H1 (cell line): ENCODE data around the gene NQO2. TPM values are rescaled to one million over a fixed set of nuclear protein-coding genes. Genes with fewer than 3 reads are reported as not detected.

Experiments
- CTCF ChIA-PET: fragments of 300-600 bp; sonication (Branson Sonifier 250); formaldehyde crosslinking; loops from one replicate; lab custom pipeline; 2021; ENCODE audit not compliant: partially characterized antibody; lab: Charles Lee
- POLR2A ChIA-PET: fragments of 300-600 bp; sonication (Branson Sonifier 250); formaldehyde crosslinking; loops from one replicate; lab custom pipeline; 2021; ENCODE audit warnings: inconsistent platforms; ENCODE audit not compliant: partially characterized antibody; lab: Charles Lee
- DNase-seq, 2 experiments: peaks; one replicate each; pipeline versions ENCODE4 v3.0.0 to v3.0.0-alpha.2; 2010 to 2022; ENCODE audit warnings: low spot score in 2 of 2, low read depth in 1 of 2, mixed read lengths in 1 of 2
- FAIRE-seq: peaks from 2 replicates; lab custom pipeline; 2011; peaks lifted over from hg19 to GRCh38; lab: Jason Lieb, UNC
- H2AFZ ChIP-seq: 2 replicates; pipeline ENCODE4 v1.8.1; 2012; ENCODE audit warnings: low read length, inconsistent platforms
- H2AK5ac ChIP-seq: 2 replicates; pipeline ENCODE4 v1.6.1; 2013; ENCODE audit warnings: low read depth, low read length
- H2BK120ac ChIP-seq: replicated peaks from 2 replicates; pipeline ENCODE3; 2013; ENCODE audit warnings: low read depth, low read length, inconsistent platforms
- H2BK12ac ChIP-seq: 2 replicates; pipeline ENCODE4 v1.6.1; 2013; ENCODE audit warnings: low read depth, low read length
- H2BK15ac ChIP-seq: 2 replicates; pipeline ENCODE4 v1.6.1; 2013; ENCODE audit warnings: low read length
- H2BK20ac ChIP-seq: 2 replicates; pipeline ENCODE4 v1.6.1; 2013; ENCODE audit warnings: low read length
- H2BK5ac ChIP-seq: 2 replicates; pipeline ENCODE4 v1.6.1; 2013; ENCODE audit warnings: low read depth, low read length
- H3K14ac ChIP-seq: 2 replicates; pipeline ENCODE4 v1.6.1; 2013; ENCODE audit warnings: inconsistent platforms; ENCODE audit not compliant: insufficient read length
- H3K18ac ChIP-seq: 2 replicates; pipeline ENCODE4 v1.6.1; 2013; ENCODE audit warnings: low read length; ENCODE audit errors: extremely low read depth
- H3K23ac ChIP-seq: 2 replicates; pipeline ENCODE4 v1.6.1; 2013; ENCODE audit warnings: inconsistent platforms; ENCODE audit not compliant: insufficient read length
- H3K23me2 ChIP-seq: 2 replicates; pipeline ENCODE4 v1.6.1; 2013; ENCODE audit warnings: low read depth, low read length
- H3K27ac ChIP-seq: 2 replicates; pipeline ENCODE4 v1.6.1; 2011; ENCODE audit warnings: low read depth, low read length, inconsistent platforms
- H3K27me3 ChIP-seq, 4 experiments: replicated peaks in 1 of 4; 1 replicate in 1 of 4; 2 replicates in 3 of 4; pipeline versions ENCODE4 v1.6.1 to v1.8.1; 2011 to 2013; ENCODE audit warnings: low read length in 3 of 4, mild to moderate bottlenecking in 3 of 4, inconsistent platforms in 2 of 4, mixed read lengths in 2 of 4, moderate library complexity in 1 of 4; ENCODE audit not compliant: control insufficient read depth in 3 of 4, insufficient read depth in 3 of 4; ENCODE audit errors: extremely low read depth in 1 of 4
- H3K36me3 ChIP-seq, 4 experiments: 2 replicates each; pipeline versions ENCODE4 v1.6.1 to v1.8.1; 2011 to 2013; ENCODE audit warnings: mild to moderate bottlenecking in 4 of 4, low read length in 3 of 4, moderate library complexity in 2 of 4, control low read depth in 1 of 4, inconsistent platforms in 1 of 4; ENCODE audit not compliant: insufficient read depth in 4 of 4, control insufficient read depth in 2 of 4
- H3K4ac ChIP-seq: replicated peaks from 2 replicates; pipeline ENCODE3; 2013; ENCODE audit warnings: low read length, low read depth, mixed read lengths, inconsistent platforms; ENCODE audit not compliant: insufficient read length
- H3K4me1 ChIP-seq, 4 experiments: replicated peaks in 1 of 4; 1 replicate in 1 of 4; 2 replicates in 3 of 4; pipeline versions ENCODE4 v1.6.1 to v1.8.1; 2011 to 2013; ENCODE audit warnings: low read length in 3 of 4, inconsistent platforms in 2 of 4, mixed read lengths in 1 of 4; ENCODE audit not compliant: insufficient read depth in 4 of 4, control insufficient read depth in 3 of 4
- H3K4me2 ChIP-seq, 2 experiments: 2 replicates each; pipeline versions ENCODE4 v1.6.1 to v1.8.1; 2011 to 2013; ENCODE audit warnings: low read depth in 2 of 2, low read length in 2 of 2, control low read depth in 1 of 2, inconsistent platforms in 1 of 2, mild to moderate bottlenecking in 1 of 2; ENCODE audit not compliant: insufficient read depth in 1 of 2
- H3K4me3 ChIP-seq, 4 experiments: fragments of 200-600, 300-600 bp in 1 of 4; sonication (generic), shearing (Covaris generic), sonication (Bioruptor Twin) in 1 of 4; 2 replicates each; pipeline versions ENCODE4 v1.5.1 to v1.8.1; 2011 to 2016; ENCODE audit warnings: low read length in 4 of 4, low read depth in 3 of 4, control low read depth in 2 of 4, inconsistent platforms in 2 of 4, mild to moderate bottlenecking in 2 of 4, mixed read lengths in 1 of 4, moderate library complexity in 1 of 4; ENCODE audit not compliant: insufficient read depth in 2 of 4; ENCODE audit errors: extremely low read depth in 1 of 4
- H3K56ac ChIP-seq: replicated peaks from 2 replicates; pipeline ENCODE3; 2013; ENCODE audit warnings: low read depth, mild to moderate bottlenecking, mixed read lengths, low read length, inconsistent platforms; ENCODE audit not compliant: insufficient read length
- H3K79me1 ChIP-seq: 2 replicates; pipeline ENCODE4 v1.6.1; 2013; ENCODE audit warnings: low read depth, low read length, control low read depth
- H3K79me2 ChIP-seq, 2 experiments: 2 replicates each; pipeline versions ENCODE4 v1.6.1 to v1.8.1; 2012 to 2013; ENCODE audit warnings: low read length in 2 of 2, mild to moderate bottlenecking in 2 of 2, inconsistent platforms in 1 of 2; ENCODE audit not compliant: insufficient read depth in 2 of 2, control insufficient read depth in 1 of 2
- H3K9ac ChIP-seq, 4 experiments: replicated peaks in 1 of 4; 1 replicate in 1 of 4; 2 replicates in 3 of 4; pipeline versions ENCODE4 v1.6.1 to v1.8.1; 2011 to 2013; ENCODE audit warnings: low read depth in 3 of 4, low read length in 3 of 4, control low read depth in 2 of 4, mild to moderate bottlenecking in 2 of 4, moderate library complexity in 2 of 4, inconsistent platforms in 1 of 4; ENCODE audit errors: extremely low read depth in 1 of 4
- H3K9me3 ChIP-seq, 2 experiments: 2 replicates each; pipeline versions ENCODE4 v1.6.1 to v1.8.1; 2012 to 2013; ENCODE audit warnings: mild to moderate bottlenecking in 2 of 2, moderate library complexity in 2 of 2, control low read depth in 1 of 2, inconsistent platforms in 1 of 2, low read depth in 1 of 2, low read length in 1 of 2, mixed read lengths in 1 of 2; ENCODE audit not compliant: insufficient read depth in 2 of 2
- H4K20me1 ChIP-seq, 2 experiments: replicated peaks in 1 of 2; 2 replicates each; pipeline versions ENCODE3 to v1.8.1; 2011 to 2013; ENCODE audit warnings: inconsistent platforms in 2 of 2, low read length in 2 of 2, mild to moderate bottlenecking in 1 of 2; ENCODE audit not compliant: insufficient read depth in 2 of 2, control insufficient read depth in 1 of 2
- H4K5ac ChIP-seq: 2 replicates; pipeline ENCODE4 v1.6.1; 2013; ENCODE audit warnings: low read length, low read depth, mixed read lengths, inconsistent platforms; ENCODE audit not compliant: insufficient read length
- H4K8ac ChIP-seq: 2 replicates; pipeline ENCODE4 v1.8.0; 2013; ENCODE audit warnings: mild to moderate bottlenecking, moderate library complexity, low read length, inconsistent platforms; ENCODE audit not compliant: insufficient read depth; ENCODE audit errors: extremely low read depth
- H4K91ac ChIP-seq: replicated peaks from 2 replicates; pipeline ENCODE3; 2013; ENCODE audit warnings: low read length, mixed read lengths, inconsistent platforms; ENCODE audit not compliant: insufficient read length
- ASH2L ChIP-seq: fragments of 200-600, 300-600 bp; sonication (generic); IDR thresholded peaks from one replicate; pipeline ENCODE4 v1.7.1; 2017; ENCODE audit warnings: low read length
- E2F6 ChIP-seq: IDR thresholded peaks from 2 replicates; pipeline ENCODE4 v1.6.1; 2012; ENCODE audit warnings: inconsistent platforms
- GABPA ChIP-seq: IDR thresholded peaks from 2 replicates; pipeline ENCODE4 v1.6.1; 2011; ENCODE audit warnings: mild to moderate bottlenecking, low read length, moderate library complexity, borderline replicate concordance; ENCODE audit not compliant: insufficient read depth
- KDM1A ChIP-seq: fragments of 200-600, 300-600 bp; sonication (generic); IDR thresholded peaks from 2 replicates; pipeline ENCODE4 v1.7.1; 2016; ENCODE audit warnings: mild to moderate bottlenecking, low read length, borderline replicate concordance
- KDM4A ChIP-seq: IDR thresholded peaks from one replicate; pipeline ENCODE4 v1.7.1; 2012; ENCODE audit warnings: low read depth, mild to moderate bottlenecking, moderate library complexity, low read length, inconsistent platforms; ENCODE audit not compliant: severe bottlenecking
- NRF1 ChIP-seq: IDR thresholded peaks from 2 replicates; pipeline ENCODE4 v1.6.1; 2011; ENCODE audit warnings: mild to moderate bottlenecking, low read depth, low read length, improper control_type of control experiment
- SAP30 ChIP-seq: fragments of 300-600 bp; sonication (generic); IDR thresholded peaks from 2 replicates; pipeline ENCODE4 v1.7.1; 2012; ENCODE audit warnings: low read length, moderate library complexity, mild to moderate bottlenecking, inconsistent platforms; ENCODE audit not compliant: insufficient read depth, insufficient replicate concordance
- SIRT6 ChIP-seq: IDR thresholded peaks from one replicate; pipeline ENCODE4 v1.7.1; 2012; ENCODE audit warnings: low read length, inconsistent platforms
- TAF1 ChIP-seq: IDR thresholded peaks from 2 replicates; pipeline ENCODE4 v1.6.1; 2011; ENCODE audit warnings: mild to moderate bottlenecking, low read depth, low read length
- TBP ChIP-seq: IDR thresholded peaks from 2 replicates; pipeline ENCODE4 v1.6.1; 2011; ENCODE audit warnings: low read depth, low read length, improper control_type of control experiment
- YY1 ChIP-seq: IDR thresholded peaks from 2 replicates; pipeline ENCODE4 v1.6.1; 2011; ENCODE audit warnings: low read depth, mild to moderate bottlenecking, low read length
- ZNF274 ChIP-seq: IDR thresholded peaks from 2 replicates; pipeline ENCODE4 v1.7.0; 2012; ENCODE audit warnings: low read length, borderline replicate concordance; ENCODE audit errors: extremely low read depth
- WGBS, 2 experiments: shearing (Covaris generic) in 1 of 2; methylation state at CpG; one replicate each; pipeline versions ENCODE4 v1.1.6 to v1.1.7; 2013 to 2015; ENCODE audit warnings: low lambda C conversion rate in 2 of 2, mixed read lengths in 2 of 2, inconsistent platforms in 1 of 2, low coverage in 1 of 2, missing lambda C conversion rate in 1 of 2; ENCODE audit not compliant: insufficient replicate concordance in 2 of 2, insufficient coverage in 1 of 2, insufficient read length in 1 of 2; ENCODE audit errors: extremely low coverage in 1 of 2, missing lambda C conversion rate in 1 of 2; 5-methylcytosine and 5-hydroxymethylcytosine counted together
- polyA plus RNA-seq, 7 experiments: library from polyadenylated mRNA; depleted of rRNA in 3 of 7; stranded (reverse) in 5 of 7; unstranded in 2 of 7; fragments of >200 nt in 5 of 7; fragments of 200-250 nt in 2 of 7; gene quantifications; 1 replicate in 5 of 7; 2 replicates in 1 of 7; 4 replicates in 1 of 7; pipeline versions ENCODE4 v1.2.1 to v1.2.3, GENCODE V29; 2011 to 2013; ENCODE audit warnings: missing spikeins in 2 of 7, mixed read lengths in 2 of 7
- total RNA-seq: library from RNA; stranded (reverse); fragmentation: NEBNext Ultra II Directional; extraction: Animal tissue kit (Norgen Biotek cat#: 25700); gene quantifications from 2 replicates; pipeline ENCODE4 v1.2.1, GENCODE V29; 2021
- TF ChIP-seq, protein P1 (sequence below): IDR thresholded peaks from 2 replicates; pipeline ENCODE4 v1.6.1; 2011; ENCODE audit warnings: low read depth, mild to moderate bottlenecking, low read length; ENCODE audit not compliant: insufficient read depth

The NQO2 gene
- total and polyA plus RNA-seq, 2 of the 8 experiments (the other 6 are each of a cell fraction or from before 2014, with no cell fraction given) = 135 to 168 TPM

GRCh38 chr6:2980465-2980855 is 19.2 kb upstream of the NQO2 start:
- POLR2A ChIA-PET = interaction anchor here (1.0 kb wide), 2 partner anchors 8 to 28 kb away, joined by 3 read pairs; no protein-coding TSS in a partner anchor
- no peaks in the 10 kb centered on the region for H3K23me2 ChIP-seq
- WGBS, 2 experiments = 93% methylated on average over 3 of the region's 3 CpGs; no CpG with 5 or more reads in 1 of the 2 experiments
- TF ChIP-seq YY1 = no peak
- no peak for TF ChIP-seq KDM4A
- TF ChIP-seq TAF1 = no peak
- no peak for TF ChIP-seq SAP30
- TF ChIP-seq, protein P1, sequence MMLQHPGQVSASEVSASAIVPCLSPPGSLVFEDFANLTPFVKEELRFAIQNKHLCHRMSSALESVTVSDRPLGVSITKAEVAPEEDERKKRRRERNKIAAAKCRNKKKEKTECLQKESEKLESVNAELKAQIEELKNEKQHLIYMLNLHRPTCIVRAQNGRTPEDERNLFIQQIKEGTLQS = no peak
- TF ChIP-seq SIRT6 = no peak
- TF ChIP-seq ASH2L = no peak
- no peak for TF ChIP-seq NRF1
- no peak for TF ChIP-seq E2F6
- TF ChIP-seq TBP = no peak
- TF ChIP-seq GABPA = no peak
- no peak for TF ChIP-seq KDM1A
- TF ChIP-seq ZNF274 = no peak
- TF ChIP-seq, all 59 proteins: peak for 0
- Histone ChIP-seq H3K27me3 (no peaks in the 10 kb centered on the region), H2AFZ (no peak overlapping the region), H3K9ac (no peak overlapping the region), H3K4me1 (peaks cover 2 to 6% (median 6%) of the 10 kb centered on the region in 4 experiments; a peak in 5 of 7 replicates), H4K8ac (no peak overlapping the region), H2BK12ac (no peak overlapping the region), H2AK5ac (no peak overlapping the region), H2BK15ac (no peak overlapping the region), H3K27ac (no peak overlapping the region), H3K14ac (no peak overlapping the region), H3K56ac (no peak overlapping the region), H2BK5ac (no peak overlapping the region), H4K20me1 (no peaks in the 10 kb centered on the region), H3K79me2 (no peaks in the 10 kb centered on the region), H3K23ac (no peak overlapping the region), H3K4me2 (no peak overlapping the region), H3K79me1 (no peaks in the 10 kb centered on the region), H4K5ac (no peak overlapping the region), H3K4ac (no peak overlapping the region), H3K36me3 (no peaks in the 10 kb centered on the region), H2BK120ac (no peak overlapping the region), H4K91ac (no peak overlapping the region), H2BK20ac (no peak overlapping the region), H3K4me3 (no peak overlapping the region), H3K9me3 (no peaks in the 10 kb centered on the region), H3K18ac (no peak overlapping the region)
- CTCF ChIA-PET = interaction anchor here (0.9 to 9.3 kb wide), 8 partner anchors 9 to 189 kb away, joined by 3 to 54 read pairs (median 4); partner anchors contain the start of gene SERPINB6
- FAIRE-seq (no peak), DNase-seq (no peak)
